Measurements from ENCODE around the gene KIAA0408. TPM values are rescaled to one million over a fixed set of nuclear protein-coding genes. Genes with fewer than 3 reads are reported as not detected.
"Not testable (repeated sequence)": the region's sequence is repeated elsewhere in the genome, so short reads cannot be mapped to it uniquely, and the experiment has no call there.

Gene KIAA0408
- total RNA-seq, 1 donor, result 1.5 TPM

DNA sequence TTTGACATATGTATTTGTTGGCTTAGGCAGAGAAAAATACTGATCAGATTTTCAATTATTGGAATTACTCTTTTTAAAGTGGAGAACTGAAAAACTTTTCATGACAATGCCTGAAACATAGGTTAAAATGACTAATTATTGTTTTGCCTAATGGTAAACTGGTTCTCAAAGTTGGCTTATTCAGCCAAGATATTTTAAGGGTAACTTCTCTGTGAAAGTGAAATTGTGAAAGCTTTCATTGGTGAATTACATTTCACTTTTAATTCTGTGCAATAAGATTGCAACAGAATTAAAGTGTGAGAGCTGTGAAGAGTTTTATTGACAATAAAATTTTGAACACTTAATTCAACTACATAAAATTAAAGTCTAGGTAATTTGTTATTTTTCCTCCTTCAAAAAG, 24.5 kb downstream of the KIAA0408 start:
- DNase-seq (ENCODE audit: low read depth), result no peak
- no peak for TF ChIP-seq CTCF (IDR thresholded peaks at IDR 0.05; ENCODE audit: insufficient read depth, low read length)
- H3K4me3 ChIP-seq (ENCODE audit: low read depth, low read length), result no peak overlapping the region

DNA sequence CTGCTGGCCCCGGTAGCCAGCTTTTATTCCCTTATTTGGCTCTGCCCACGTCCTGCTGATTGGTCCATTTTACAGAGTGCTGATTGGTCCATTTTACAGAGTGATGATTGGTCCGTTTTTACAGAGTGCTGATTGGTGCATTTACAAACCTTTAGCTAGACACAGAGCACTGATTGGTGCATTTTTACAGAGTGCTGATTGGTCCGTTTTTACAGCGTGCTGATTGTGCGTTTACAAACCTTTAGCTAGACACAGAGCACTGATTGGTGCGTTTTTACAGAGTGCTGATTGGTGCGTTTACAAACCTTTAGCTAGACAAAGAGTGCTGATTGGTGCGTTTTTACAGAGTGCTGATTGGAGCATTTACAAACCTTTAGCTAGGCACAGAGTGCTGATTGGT, 30.6 kb downstream of the KIAA0408 start:
- not testable (repeated sequence) for H3K4me3 ChIP-seq (ENCODE audit: low read depth, low read length)

DNA sequence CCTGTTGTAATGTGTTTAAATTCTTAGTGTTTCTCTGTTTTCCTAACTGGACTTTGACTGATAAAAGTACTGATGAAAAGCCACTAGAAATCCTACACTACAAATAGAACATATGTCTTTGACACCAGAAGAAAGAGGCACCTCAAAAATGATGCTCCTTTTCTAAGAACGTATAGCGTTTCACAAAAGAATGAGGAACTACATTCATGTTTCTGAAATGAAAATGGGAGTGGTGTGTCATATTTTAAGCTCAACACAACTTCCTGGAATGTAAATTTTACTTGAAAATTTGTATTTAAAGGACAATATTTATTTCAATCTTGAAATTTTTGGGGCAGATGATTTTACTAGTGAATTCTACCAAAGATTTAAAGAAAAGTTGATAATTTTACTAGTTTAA, 35.3 kb downstream of the KIAA0408 start:
- no peak for TF ChIP-seq CTCF (IDR thresholded peaks at IDR 0.05; ENCODE audit: insufficient read depth, low read length)
- H3K4me3 ChIP-seq (ENCODE audit: low read depth, low read length), result no peak overlapping the region
- no peak for DNase-seq (ENCODE audit: low read depth)

More for the DNA sequence above, 30.6 kb downstream of the KIAA0408 start:
- not testable (repeated sequence) for DNase-seq (ENCODE audit: low read depth)

- not testable (repeated sequence) for DNase-seq (ENCODE audit: low read depth); H3K4me3 ChIP-seq (ENCODE audit: low read depth, low read length)
These were observed 38.0 kb downstream of the KIAA0408 start for GRCh38 chr6:127421164-127421563.

DNA sequence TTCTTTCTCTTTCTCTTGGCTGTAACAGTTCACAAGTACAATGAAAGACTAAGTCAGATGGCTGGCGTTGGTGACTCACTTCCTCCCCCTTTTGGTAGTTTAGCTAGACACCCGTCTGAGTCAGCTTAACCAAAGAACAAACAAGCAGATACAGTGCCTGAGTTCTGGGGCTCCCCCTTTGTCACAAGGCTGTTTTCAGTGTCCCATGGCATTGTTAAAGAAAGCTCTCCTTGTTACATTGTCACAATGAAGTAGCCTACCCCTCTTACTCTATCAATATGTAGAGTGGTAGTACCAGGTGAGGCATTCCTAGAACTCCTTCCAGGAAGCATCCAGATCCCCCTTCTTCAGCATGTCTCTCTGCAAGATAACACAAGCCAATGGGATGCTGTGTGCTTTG, 38.6 kb downstream of the KIAA0408 start:
- DNase-seq (ENCODE audit: low read depth), result peak; percentile 96
- no peak overlapping the region for H3K4me3 ChIP-seq (ENCODE audit: low read depth, low read length)
- TF ChIP-seq CTCF (IDR thresholded peaks at IDR 0.05; ENCODE audit: insufficient read depth, low read length), result peak; percentile 35

DNA sequence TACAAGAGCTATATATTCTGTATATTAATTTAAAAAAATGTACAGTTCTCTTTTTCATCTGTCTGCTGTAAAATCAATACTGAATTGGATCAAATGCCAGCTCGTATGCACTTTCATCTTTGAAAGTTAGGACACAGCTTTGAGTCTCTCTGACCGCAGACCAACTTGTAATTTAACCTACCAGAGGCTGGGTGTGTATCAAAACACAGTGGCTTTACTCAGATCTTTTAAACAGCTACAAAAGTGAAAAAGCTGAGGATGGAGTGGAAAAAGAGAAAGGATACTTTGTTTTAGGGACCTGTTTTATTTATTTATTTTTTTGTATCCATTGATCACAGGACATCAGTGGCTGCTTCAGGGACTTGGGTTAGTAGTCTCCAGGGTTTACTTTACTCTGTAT, 44.1 kb downstream of the KIAA0408 start:
- no peak overlapping the region for H3K4me3 ChIP-seq (ENCODE audit: low read depth, low read length)
- TF ChIP-seq CTCF (IDR thresholded peaks at IDR 0.05; ENCODE audit: insufficient read depth, low read length), result no peak
- no peak for DNase-seq (ENCODE audit: low read depth)

- DNase-seq (ENCODE audit: low read depth); H3K4me3 ChIP-seq (ENCODE audit: low read depth, low read length): not testable (repeated sequence)
These were observed 46.1 kb downstream of the KIAA0408 start for GRCh38 chr6:127413123-127413522.

- DNase-seq (ENCODE audit: low read depth); H3K4me3 ChIP-seq (ENCODE audit: low read depth, low read length): not testable (repeated sequence)
These were observed 47.2 kb downstream of the KIAA0408 start for GRCh38 chr6:127412016-127412415.

Small RNA genes lying within 50 kb of the gene (small RNA-seq; reads per million reads assigned to genes)
- gene KIAA0408, result not detected

Other genes starting within 250 kb of the KIAA0408 start
- gene RNF146, start 192.5 kb downstream of the KIAA0408 start, total RNA-seq (ENCODE audit: low replicate concordance), result 55.6 and 66.2 TPM in 2 replicates
- gene ECHDC1, start 115.8 kb downstream of the KIAA0408 start, total RNA-seq (ENCODE audit: low replicate concordance), result 69.3 and 78.0 TPM in 2 replicates
- gene C6orf58, start 117.8 kb upstream of the KIAA0408 start, total RNA-seq (ENCODE audit: low replicate concordance), result not detected in 2 replicates

All from fibroblast of the aortic adventitia (primary cell).